ENCODE measurements around the gene RFNG. TPM values are rescaled to one million over a fixed set of nuclear protein-coding genes. Genes with fewer than 3 reads are reported as not detected.

The RFNG gene
- total and polyA plus RNA-seq, 2 of the 13 experiments (the other 11 are each of a cell fraction or from before 2014, with no cell fraction given), result 61.4 to 64.0 TPM

DNA sequence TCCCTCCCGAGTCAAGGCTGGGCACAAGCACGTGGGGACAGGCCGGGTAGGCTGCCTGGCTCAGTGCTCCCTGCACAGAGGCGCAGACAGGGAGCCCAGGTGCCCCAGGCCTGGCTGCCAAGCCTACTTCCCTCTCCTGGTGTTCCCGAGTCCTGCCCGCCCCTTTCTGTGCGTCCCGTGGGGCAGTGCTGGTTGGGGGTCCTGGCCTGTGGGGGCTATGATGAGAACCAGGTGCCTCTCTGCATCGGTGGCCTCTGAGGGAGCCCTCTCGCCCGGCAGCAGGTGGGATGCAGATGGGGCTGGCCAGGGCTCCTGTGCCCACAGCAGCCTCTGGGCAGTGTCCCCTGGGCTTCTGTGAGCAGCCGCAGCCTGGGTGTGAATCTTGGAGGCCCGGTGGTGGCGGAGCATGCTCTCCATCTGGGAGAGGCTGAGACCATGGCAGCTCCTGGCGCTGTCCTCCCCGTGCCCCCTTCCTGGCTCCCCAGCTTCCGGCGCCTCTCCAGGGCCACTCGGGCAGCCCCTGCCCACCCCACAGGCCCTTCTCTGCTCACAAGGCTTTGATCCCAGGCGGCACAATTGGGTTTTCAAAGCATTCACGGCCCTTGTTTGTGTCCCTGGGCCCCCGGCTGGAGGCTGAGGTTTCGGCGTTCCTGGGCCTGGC is 36.2 kb downstream of the RFNG start (continued):
- TF ChIP-seq, protein P1, sequence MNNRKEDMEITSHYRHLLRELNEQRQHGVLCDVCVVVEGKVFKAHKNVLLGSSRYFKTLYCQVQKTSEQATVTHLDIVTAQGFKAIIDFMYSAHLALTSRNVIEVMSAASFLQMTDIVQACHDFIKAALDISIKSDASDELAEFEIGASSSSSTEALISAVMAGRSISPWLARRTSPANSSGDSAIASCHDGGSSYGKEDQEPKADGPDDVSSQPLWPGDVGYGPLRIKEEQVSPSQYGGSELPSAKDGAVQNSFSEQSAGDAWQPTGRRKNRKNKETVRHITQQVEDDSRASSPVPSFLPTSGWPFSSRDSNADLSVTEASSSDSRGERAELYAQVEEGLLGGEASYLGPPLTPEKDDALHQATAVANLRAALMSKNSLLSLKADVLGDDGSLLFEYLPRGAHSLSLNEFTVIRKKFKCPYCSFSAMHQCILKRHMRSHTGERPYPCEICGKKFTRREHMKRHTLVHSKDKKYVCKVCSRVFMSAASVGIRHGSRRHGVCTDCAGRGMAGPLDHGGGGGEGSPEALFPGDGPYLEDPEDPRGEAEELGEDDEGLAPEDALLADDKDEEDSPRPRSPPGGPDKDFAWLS (CRISPR knock-in tag; IDR thresholded peaks at IDR 0.05; ENCODE audit: borderline replicate concordance), result no peak
- TF ChIP-seq TBX2 (CRISPR knock-in tag; IDR thresholded peaks at IDR 0.05; ENCODE audit: borderline replicate concordance) (peak; percentile 79), GABPB1 (CRISPR knock-in tag; IDR thresholded peaks at IDR 0.05) (peak; percentile 82), CAMTA2 (CRISPR knock-in tag; IDR thresholded peaks at IDR 0.05; ENCODE audit: borderline replicate concordance) (no peak), FOXA3 (CRISPR knock-in tag; IDR thresholded peaks at IDR 0.05) (peak; percentile 43; the same call in 1 of the 2 replicates), ZNF883 (CRISPR knock-in tag; IDR thresholded peaks at IDR 0.05; ENCODE audit: not compliant biosample characterization) (no peak), ZNF746 (CRISPR knock-in tag; IDR thresholded peaks at IDR 0.05) (peak; percentile 97), HNRNPL (IDR thresholded peaks at IDR 0.05; ENCODE audit: low read depth, low read length) (peak; percentile 99), JUND (CRISPR knock-in tag; IDR thresholded peaks at IDR 0.05) (no peak), ZNF383 (CRISPR knock-in tag; IDR thresholded peaks at IDR 0.05; ENCODE audit: borderline replicate concordance) (no peak), SOX13 (IDR thresholded peaks at IDR 0.05) (peak; percentile 79), SOX13 (CRISPR knock-in tag; conservative IDR thresholded peaks at IDR 0.05 in 1 of 2, IDR thresholded peaks at IDR 0.05 in 1 of 2) (peak in 1 of 2 experiments; percentile 86; a peak in 2 of 4 replicates), TARDBP (CRISPR knock-in tag; IDR thresholded peaks at IDR 0.05) (peak; percentile 4; the same call in 1 of the 2 replicates), HDAC6 (IDR thresholded peaks at IDR 0.05; ENCODE audit: low read depth, low read length) (no peak), TMF1 (CRISPR knock-in tag; IDR thresholded peaks at IDR 0.05; ENCODE audit: low read depth) (no peak), AGO2 (optimal IDR thresholded peaks at IDR 0.05; ENCODE audit: low read depth, low read length) (peak; percentile 97)
- TF ChIP-seq, protein P2, sequence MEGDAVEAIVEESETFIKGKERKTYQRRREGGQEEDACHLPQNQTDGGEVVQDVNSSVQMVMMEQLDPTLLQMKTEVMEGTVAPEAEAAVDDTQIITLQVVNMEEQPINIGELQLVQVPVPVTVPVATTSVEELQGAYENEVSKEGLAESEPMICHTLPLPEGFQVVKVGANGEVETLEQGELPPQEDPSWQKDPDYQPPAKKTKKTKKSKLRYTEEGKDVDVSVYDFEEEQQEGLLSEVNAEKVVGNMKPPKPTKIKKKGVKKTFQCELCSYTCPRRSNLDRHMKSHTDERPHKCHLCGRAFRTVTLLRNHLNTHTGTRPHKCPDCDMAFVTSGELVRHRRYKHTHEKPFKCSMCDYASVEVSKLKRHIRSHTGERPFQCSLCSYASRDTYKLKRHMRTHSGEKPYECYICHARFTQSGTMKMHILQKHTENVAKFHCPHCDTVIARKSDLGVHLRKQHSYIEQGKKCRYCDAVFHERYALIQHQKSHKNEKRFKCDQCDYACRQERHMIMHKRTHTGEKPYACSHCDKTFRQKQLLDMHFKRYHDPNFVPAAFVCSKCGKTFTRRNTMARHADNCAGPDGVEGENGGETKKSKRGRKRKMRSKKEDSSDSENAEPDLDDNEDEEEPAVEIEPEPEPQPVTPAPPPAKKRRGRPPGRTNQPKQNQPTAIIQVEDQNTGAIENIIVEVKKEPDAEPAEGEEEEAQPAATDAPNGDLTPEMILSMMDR (CRISPR knock-in tag; IDR thresholded peaks at IDR 0.05), result no peak
- TF ChIP-seq, protein P3, sequence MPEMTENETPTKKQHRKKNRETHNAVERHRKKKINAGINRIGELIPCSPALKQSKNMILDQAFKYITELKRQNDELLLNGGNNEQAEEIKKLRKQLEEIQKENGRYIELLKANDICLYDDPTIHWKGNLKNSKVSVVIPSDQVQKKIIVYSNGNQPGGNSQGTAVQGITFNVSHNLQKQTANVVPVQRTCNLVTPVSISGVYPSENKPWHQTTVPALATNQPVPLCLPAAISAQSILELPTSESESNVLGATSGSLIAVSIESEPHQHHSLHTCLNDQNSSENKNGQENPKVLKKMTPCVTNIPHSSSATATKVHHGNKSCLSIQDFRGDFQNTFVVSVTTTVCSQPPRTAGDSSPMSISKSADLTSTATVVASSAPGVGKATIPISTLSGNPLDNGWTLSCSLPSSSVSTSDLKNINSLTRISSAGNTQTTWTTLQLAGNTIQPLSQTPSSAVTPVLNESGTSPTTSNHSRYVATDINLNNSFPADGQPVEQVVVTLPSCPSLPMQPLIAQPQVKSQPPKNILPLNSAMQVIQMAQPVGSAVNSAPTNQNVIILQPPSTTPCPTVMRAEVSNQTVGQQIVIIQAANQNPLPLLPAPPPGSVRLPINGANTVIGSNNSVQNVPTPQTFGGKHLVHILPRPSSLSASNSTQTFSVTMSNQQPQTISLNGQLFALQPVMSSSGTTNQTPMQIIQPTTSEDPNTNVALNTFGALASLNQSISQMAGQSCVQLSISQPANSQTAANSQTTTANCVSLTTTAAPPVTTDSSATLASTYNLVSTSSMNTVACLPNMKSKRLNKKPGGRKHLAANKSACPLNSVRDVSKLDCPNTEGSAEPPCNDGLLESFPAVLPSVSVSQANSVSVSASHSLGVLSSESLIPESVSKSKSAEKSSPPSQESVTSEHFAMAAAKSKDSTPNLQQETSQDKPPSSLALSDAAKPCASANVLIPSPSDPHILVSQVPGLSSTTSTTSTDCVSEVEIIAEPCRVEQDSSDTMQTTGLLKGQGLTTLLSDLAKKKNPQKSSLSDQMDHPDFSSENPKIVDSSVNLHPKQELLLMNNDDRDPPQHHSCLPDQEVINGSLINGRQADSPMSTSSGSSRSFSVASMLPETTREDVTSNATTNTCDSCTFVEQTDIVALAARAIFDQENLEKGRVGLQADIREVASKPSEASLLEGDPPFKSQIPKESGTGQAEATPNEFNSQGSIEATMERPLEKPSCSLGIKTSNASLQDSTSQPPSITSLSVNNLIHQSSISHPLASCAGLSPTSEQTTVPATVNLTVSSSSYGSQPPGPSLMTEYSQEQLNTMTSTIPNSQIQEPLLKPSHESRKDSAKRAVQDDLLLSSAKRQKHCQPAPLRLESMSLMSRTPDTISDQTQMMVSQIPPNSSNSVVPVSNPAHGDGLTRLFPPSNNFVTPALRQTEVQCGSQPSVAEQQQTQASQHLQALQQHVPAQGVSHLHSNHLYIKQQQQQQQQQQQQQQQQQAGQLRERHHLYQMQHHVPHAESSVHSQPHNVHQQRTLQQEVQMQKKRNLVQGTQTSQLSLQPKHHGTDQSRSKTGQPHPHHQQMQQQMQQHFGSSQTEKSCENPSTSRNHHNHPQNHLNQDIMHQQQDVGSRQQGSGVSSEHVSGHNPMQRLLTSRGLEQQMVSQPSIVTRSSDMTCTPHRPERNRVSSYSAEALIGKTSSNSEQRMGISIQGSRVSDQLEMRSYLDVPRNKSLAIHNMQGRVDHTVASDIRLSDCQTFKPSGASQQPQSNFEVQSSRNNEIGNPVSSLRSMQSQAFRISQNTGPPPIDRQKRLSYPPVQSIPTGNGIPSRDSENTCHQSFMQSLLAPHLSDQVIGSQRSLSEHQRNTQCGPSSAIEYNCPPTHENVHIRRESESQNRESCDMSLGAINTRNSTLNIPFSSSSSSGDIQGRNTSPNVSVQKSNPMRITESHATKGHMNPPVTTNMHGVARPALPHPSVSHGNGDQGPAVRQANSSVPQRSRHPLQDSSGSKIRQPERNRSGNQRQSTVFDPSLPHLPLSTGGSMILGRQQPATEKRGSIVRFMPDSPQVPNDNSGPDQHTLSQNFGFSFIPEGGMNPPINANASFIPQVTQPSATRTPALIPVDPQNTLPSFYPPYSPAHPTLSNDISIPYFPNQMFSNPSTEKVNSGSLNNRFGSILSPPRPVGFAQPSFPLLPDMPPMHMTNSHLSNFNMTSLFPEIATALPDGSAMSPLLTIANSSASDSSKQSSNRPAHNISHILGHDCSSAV (CRISPR knock-in tag; IDR thresholded peaks at IDR 0.05; ENCODE audit: borderline replicate concordance), result no peak
